Urinary bladder (tissue), 4 donors: ENCODE results near the gene AKAP7. TPM values are rescaled to one million over a fixed set of nuclear protein-coding genes. Genes with fewer than 3 reads are reported as not detected.
"Not testable (repeated sequence)": the region's sequence is repeated elsewhere in the genome, so short reads cannot be mapped to it uniquely, and the experiment has no call there.

Experiments used
- DNase-seq: peaks from one replicate; pipeline ENCODE4 v3.0.0-alpha.2; 2015; ENCODE audit errors: extremely low spot score
- H3K27ac ChIP-seq: one replicate; pipeline ENCODE4 v1.5.1; 2013; ENCODE audit warnings: low read depth, mild to moderate bottlenecking, moderate library complexity
- H3K36me3 ChIP-seq: one replicate; pipeline ENCODE4 v1.6.1; 2013; ENCODE audit warnings: mild to moderate bottlenecking, moderate library complexity; ENCODE audit not compliant: insufficient read depth
- H3K4me1 ChIP-seq: one replicate; pipeline ENCODE4 v1.6.1; 2013; ENCODE audit warnings: mild to moderate bottlenecking, moderate library complexity; ENCODE audit not compliant: insufficient read depth
- H3K4me3 ChIP-seq: one replicate; pipeline ENCODE4 v1.5.1; 2013; ENCODE audit warnings: low read depth, low read length
- WGBS: extraction: QIAGEN DNeasy Blood & Tissue Kit; methylation state at CpG from one replicate; pipeline ENCODE4 v1.1.7; 2013; 5-methylcytosine and 5-hydroxymethylcytosine counted together
- polyA plus RNA-seq: library from polyadenylated mRNA; stranded (reverse); fragments of 200-250 nt; gene quantifications from one replicate; pipeline ENCODE4 v1.2.3, GENCODE V29; 2013
- total RNA-seq: library from RNA; depleted of rRNA; stranded (reverse); fragments of >200 nt; gene quantifications from one replicate; pipeline ENCODE4 v1.2.3, GENCODE V29; 2014
- donor health status: healthy with polysubstance abuse.
- donor health status: healthy.

AKAP7 gene
- 38.2 TPM for total RNA-seq
- 6.8 TPM for polyA plus RNA-seq

DNA sequence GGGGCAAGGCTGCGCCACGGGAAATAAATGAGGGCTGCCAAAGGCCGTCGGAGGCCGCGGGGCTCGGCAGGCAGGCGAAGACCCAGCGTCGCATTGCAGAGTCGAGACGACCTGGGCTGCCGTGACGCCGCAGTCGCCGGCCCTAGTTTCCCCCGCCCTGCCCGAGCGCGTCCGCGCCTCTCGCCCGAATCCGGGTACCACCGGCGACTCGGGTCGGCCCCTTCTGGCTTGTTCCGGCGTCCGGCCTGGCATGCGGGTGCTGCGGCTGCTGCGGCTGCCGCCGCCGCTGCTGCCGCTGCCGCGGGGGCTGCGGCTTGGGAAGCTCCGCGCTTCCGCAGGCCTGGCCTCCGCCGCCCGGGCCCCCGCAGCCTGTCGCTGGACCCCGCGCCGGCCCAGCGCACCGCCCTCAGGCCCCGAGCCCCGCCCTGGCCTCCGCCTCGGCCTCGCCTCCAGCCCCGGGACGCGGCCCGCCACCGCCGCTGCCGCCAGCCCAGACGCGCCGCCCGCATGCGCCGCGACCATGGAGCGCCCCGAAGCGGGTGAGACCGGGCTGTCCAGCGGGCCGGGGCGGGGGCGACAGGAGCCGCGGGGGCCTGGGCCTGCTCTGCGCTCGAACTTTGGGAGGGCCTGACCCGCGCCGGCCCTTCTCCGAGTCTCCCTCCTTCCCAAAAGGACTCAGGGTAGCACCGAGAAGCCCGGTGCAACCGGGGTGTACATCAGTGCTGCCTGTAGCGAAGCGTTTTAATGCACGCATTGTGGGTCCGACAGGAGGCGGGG is at the start of gene AKAP7:
TSS of gene AKAP7 (plus strand) at position 224 of the 777 bp plus-strand sequence. CDS start at position 521, 297 bp downstream.
- H3K36me3 ChIP-seq = no peaks in the 10 kb centered on the region
- peak within 1 kb of the TSS; percentile 77 for H3K4me3 ChIP-seq
- H3K27ac ChIP-seq = peak within 1 kb of the TSS; percentile 80
- no peak for DNase-seq
- no peaks in the 10 kb centered on the region for H3K4me1 ChIP-seq
- WGBS = under 1% methylated on average over 98 of the region's 99 CpGs

DNA sequence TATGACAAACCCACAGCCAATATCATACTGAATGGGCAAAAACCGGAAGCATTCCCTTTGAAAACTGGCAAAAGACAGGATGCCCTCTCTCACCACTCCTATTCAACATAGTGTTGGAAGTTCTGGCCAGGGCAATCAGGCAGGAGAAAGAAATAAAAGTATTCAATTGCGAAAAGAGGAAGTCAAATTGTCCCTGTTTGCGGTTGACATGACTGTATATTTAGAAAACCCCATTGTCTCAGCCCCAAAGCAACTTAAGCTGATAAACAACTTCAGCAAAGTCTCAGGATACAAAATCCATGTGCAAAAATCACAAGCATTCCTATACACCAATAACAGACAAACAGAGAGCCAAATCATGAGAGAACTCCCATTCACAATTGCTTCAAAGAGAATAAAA is 44.9 kb upstream of the AKAP7 start:
- not testable (repeated sequence) for H3K4me1 ChIP-seq, H3K36me3 ChIP-seq, DNase-seq, H3K4me3 ChIP-seq, H3K27ac ChIP-seq
- WGBS = 94% methylated on average over 3 of the region's 3 CpGs

DNA sequence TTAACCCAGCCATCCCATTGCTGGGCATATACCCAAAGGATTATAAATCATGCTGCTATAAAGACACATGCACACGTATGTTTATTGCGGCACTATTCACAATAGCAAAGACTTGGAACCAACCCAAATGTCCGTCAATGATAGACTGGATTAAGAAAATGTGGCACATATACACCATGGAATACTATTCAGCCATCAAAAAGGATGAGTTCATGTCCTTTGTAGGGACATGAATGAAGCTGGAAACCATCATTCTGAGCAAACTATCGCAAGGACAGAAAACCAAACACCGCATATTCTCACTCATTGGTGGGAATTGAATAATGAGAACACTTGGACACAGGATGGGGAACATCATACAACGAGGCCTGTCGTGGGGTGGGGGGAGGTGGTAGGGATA is 43.3 kb upstream of the AKAP7 start:
- not testable (repeated sequence) for H3K36me3 ChIP-seq, H3K4me3 ChIP-seq, DNase-seq, H3K27ac ChIP-seq, H3K4me1 ChIP-seq
- WGBS = 91% methylated on average over 7 of the region's 7 CpGs

GRCh38 chr6:131093334-131093733 is 41.9 kb upstream of the AKAP7 start:
- DNase-seq = no peak
- Histone ChIP-seq H3K4me3 (no peak overlapping the region), H3K36me3 (no peaks in the 10 kb centered on the region), H3K4me1 (no peaks in the 10 kb centered on the region), H3K27ac (no peak overlapping the region)
- 96% methylated on average over 1 of the region's 1 CpG for WGBS

DNA sequence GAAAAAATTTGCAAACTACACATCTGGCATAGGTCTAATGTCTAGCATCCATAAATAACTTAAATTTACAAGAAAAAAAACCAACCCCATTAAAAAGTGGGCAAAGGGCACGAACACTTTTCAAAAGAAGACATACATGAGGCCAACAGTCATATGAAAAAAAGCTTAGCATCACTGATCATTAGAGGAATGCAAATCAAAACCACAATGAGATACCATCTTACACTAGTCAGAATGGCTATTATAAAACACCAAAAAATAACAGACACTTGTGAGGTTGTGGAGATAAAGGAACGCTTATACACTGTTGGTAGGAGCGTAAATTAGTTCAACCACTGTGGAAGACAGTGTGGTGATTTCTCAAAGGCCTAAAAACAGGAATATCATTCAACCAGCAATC is 38.5 kb upstream of the AKAP7 start:
- Histone ChIP-seq H3K27ac (no peak overlapping the region), H3K4me1 (no peaks in the 10 kb centered on the region), H3K4me3 (no peak overlapping the region), H3K36me3 (no peaks in the 10 kb centered on the region)
- 88% methylated on average over 3 of the region's 3 CpGs for WGBS
- DNase-seq = no peak

DNA sequence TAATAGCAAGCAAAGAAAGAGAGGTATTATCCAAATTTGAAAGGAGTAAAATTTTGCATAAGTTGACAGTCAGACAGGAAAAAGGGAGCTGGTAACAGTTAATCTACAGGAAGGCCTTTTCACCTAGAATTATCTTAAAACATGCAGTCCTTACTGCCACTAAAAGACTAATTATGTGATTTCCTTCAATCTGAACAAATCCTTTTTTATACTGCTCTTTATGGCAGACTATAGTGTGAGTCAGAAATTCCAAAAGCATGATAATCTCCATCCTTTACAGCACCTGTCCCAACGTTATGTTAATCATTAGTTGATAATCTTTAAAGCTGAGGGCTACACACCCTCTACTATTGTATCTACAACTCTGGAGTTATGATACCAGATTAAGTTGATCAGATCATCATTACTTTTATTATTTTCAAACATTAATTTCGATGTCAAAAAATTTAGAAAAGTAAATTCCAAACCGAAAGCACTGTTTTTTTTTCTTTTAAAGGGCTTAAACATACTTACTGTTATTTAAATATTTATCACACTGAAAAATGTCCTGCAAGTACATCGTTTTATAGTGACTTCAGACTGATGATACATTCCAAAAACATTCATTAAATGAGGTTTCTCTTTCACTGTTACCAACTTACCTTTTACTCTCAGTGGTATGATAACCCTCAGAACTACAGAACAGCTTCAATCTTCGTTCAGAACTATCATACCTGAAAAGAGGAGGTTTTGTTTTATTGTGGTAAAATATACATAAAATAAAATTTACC is 33.2 kb upstream of the AKAP7 start:
- H3K27ac ChIP-seq = no peak overlapping the region

GRCh38 chr6:131103296-131103695 is 32.0 kb upstream of the AKAP7 start:
- Histone ChIP-seq H3K4me3 (no peak overlapping the region), H3K4me1 (no peaks in the 10 kb centered on the region), H3K27ac (no peak overlapping the region), H3K36me3 (no peaks in the 10 kb centered on the region)
- no peak for DNase-seq
- 90% methylated on average over 4 of the region's 4 CpGs for WGBS

More for the DNA sequence above, 33.2 kb upstream of the AKAP7 start:
- no peak overlapping the region for H3K4me3 ChIP-seq
- no peaks in the 10 kb centered on the region for H3K4me1 ChIP-seq
- DNase-seq = no peak
- WGBS = 52% methylated on average over 5 of the region's 5 CpGs
- no peaks in the 10 kb centered on the region for H3K36me3 ChIP-seq

GRCh38 chr6:131103901-131104300 is 31.4 kb upstream of the AKAP7 start:
- H3K27ac ChIP-seq = no peak overlapping the region
- H3K4me3 ChIP-seq = no peak overlapping the region
- no peak for DNase-seq
- WGBS = 97% methylated on average over 1 of the region's 1 CpG
- no peaks in the 10 kb centered on the region for H3K4me1 ChIP-seq
- H3K36me3 ChIP-seq = no peaks in the 10 kb centered on the region

GRCh38 chr6:131107151-131107550 is 28.1 kb upstream of the AKAP7 start:
- Histone ChIP-seq H3K4me3 (no peak overlapping the region), H3K36me3 (no peaks in the 10 kb centered on the region), H3K4me1 (no peaks in the 10 kb centered on the region), H3K27ac (no peak overlapping the region)
- WGBS = 42% methylated on average over 1 of the region's 1 CpG
- no peak for DNase-seq

- H3K4me3 ChIP-seq = no peak overlapping the region
- 71% methylated on average over 1 of the region's 1 CpG for WGBS
- no peak for DNase-seq
- no peak overlapping the region for H3K27ac ChIP-seq
- H3K36me3 ChIP-seq = no peaks in the 10 kb centered on the region
- H3K4me1 ChIP-seq = no peaks in the 10 kb centered on the region
Observed at GRCh38 chr6:131112249-131112648, 23.0 kb upstream of the AKAP7 start.

- Histone ChIP-seq H3K4me3 (no peak overlapping the region), H3K27ac (no peak overlapping the region), H3K4me1 (no peaks in the 10 kb centered on the region), H3K36me3 (no peaks in the 10 kb centered on the region)
- WGBS = 100% methylated on average over 1 of the region's 1 CpG
- no peak for DNase-seq
Observed at GRCh38 chr6:131115651-131116050, 19.6 kb upstream of the AKAP7 start.

DNA sequence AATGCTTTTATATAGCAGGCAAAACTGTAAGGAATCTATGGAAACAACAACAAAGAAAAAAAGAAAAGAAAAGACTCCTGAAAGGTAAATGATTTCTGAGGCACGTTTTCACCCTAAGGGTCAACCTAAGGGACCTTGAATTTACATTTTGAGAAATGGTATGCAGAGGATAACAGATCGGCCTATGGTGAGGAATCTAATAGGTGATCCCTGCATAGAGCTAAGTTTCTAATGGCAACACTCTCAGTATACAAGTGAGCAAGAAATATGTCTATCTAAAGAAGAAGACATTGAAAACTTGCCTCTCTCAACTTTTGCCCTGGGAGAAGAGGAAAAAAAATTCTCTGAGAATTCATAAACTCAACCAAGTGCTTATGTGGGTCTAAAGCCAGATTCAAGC is 18.9 kb upstream of the AKAP7 start:
- Histone ChIP-seq H3K4me3 (no peak overlapping the region), H3K27ac (no peak overlapping the region), H3K4me1 (no peaks in the 10 kb centered on the region), H3K36me3 (no peaks in the 10 kb centered on the region)
- 94% methylated on average over 2 of the region's 2 CpGs for WGBS
- no peak for DNase-seq

GRCh38 chr6:131116755-131117360 is 18.4 kb upstream of the AKAP7 start:
- H3K27ac ChIP-seq = no peak overlapping the region
- no peaks in the 10 kb centered on the region for H3K36me3 ChIP-seq
- 42% methylated on average over 4 of the region's 4 CpGs for WGBS
- no peak overlapping the region for H3K4me3 ChIP-seq
- H3K4me1 ChIP-seq = no peaks in the 10 kb centered on the region
- DNase-seq = no peak

GRCh38 chr6:131117878-131118277 is 17.4 kb upstream of the AKAP7 start:
- WGBS = 93% methylated on average over 3 of the region's 3 CpGs
- no peak for DNase-seq

More at GRCh38 chr6:131117878-131118277, 17.4 kb upstream of the AKAP7 start:
- Histone ChIP-seq H3K27ac (no peak overlapping the region), H3K36me3 (no peaks in the 10 kb centered on the region), H3K4me3 (no peak overlapping the region), H3K4me1 (no peaks in the 10 kb centered on the region)
